Upper lobe of left lung (tissue), 4 donors: Measurements from ENCODE around the gene TROAP.

Experiments used
- CTCF ChIP-seq, 6 experiments: fragments of 450-650 bp in 4 of 6; fragments of 200-600 bp in 2 of 6; sonication (generic) in 2 of 6; IDR thresholded peaks; one replicate each; pipeline ENCODE4 v1.5.1; 2016 to 2019; ENCODE audit warnings: antibody characterized with exemption in 6 of 6
- EP300 ChIP-seq, 4 donors: sonication (generic); formaldehyde crosslinking; IDR thresholded peaks; one replicate each; pipeline ENCODE4 v1.5.1; 2017; ENCODE audit warnings: antibody characterized with exemption in 4 of 4, control low read depth in 2 of 4
- POLR2A ChIP-seq, 4 donors: fragments of 450-650 bp; IDR thresholded peaks; one replicate each; pipeline ENCODE4 v1.5.1; 2016 to 2017; ENCODE audit warnings: antibody characterized with exemption in 4 of 4, mild to moderate bottlenecking in 2 of 4
- POLR2AphosphoS5 ChIP-seq, 2 donors: sonication (generic); formaldehyde crosslinking; IDR thresholded peaks; one replicate each; pipeline ENCODE4 v1.5.1; 2017; ENCODE audit warnings: antibody characterized with exemption in 2 of 2

GRCh38 chr12:49276304-49277290, 46.5 kb upstream of the TROAP start:
- TF ChIP-seq CTCF (IDR thresholded peaks at IDR 0.05) (no peak), POLR2AphosphoS5 (IDR thresholded peaks at IDR 0.05) (no peak), POLR2A (IDR thresholded peaks at IDR 0.05) (no peak), EP300 (IDR thresholded peaks at IDR 0.05) (no peak)
